H1 (cell line): ENCODE measurements around the gene CASQ1. TPM values are rescaled to one million over a fixed set of nuclear protein-coding genes. Genes with fewer than 3 reads are reported as not detected.

Experiments used
- CTCF ChIA-PET: fragments of 300-600 bp; sonication (Branson Sonifier 250); formaldehyde crosslinking; loops from one replicate; lab custom pipeline; 2021; ENCODE audit not compliant: partially characterized antibody; lab: Charles Lee
- POLR2A ChIA-PET: fragments of 300-600 bp; sonication (Branson Sonifier 250); formaldehyde crosslinking; loops from one replicate; lab custom pipeline; 2021; ENCODE audit warnings: inconsistent platforms; ENCODE audit not compliant: partially characterized antibody; lab: Charles Lee
- DNase-seq, 2 experiments: peaks; one replicate each; pipeline versions ENCODE4 v3.0.0 to v3.0.0-alpha.2; 2010 to 2022; ENCODE audit warnings: low spot score in 2 of 2, low read depth in 1 of 2, mixed read lengths in 1 of 2
- FAIRE-seq: peaks from 2 replicates; lab custom pipeline; 2011; peaks lifted over from hg19 to GRCh38; lab: Jason Lieb, UNC
- H2AFZ ChIP-seq: 2 replicates; pipeline ENCODE4 v1.8.1; 2012; ENCODE audit warnings: low read length, inconsistent platforms
- H2AK5ac ChIP-seq: 2 replicates; pipeline ENCODE4 v1.6.1; 2013; ENCODE audit warnings: low read depth, low read length
- H2BK120ac ChIP-seq: replicated peaks from 2 replicates; pipeline ENCODE3; 2013; ENCODE audit warnings: low read depth, low read length, inconsistent platforms
- H2BK12ac ChIP-seq: 2 replicates; pipeline ENCODE4 v1.6.1; 2013; ENCODE audit warnings: low read depth, low read length
- H2BK15ac ChIP-seq: 2 replicates; pipeline ENCODE4 v1.6.1; 2013; ENCODE audit warnings: low read length
- H2BK20ac ChIP-seq: 2 replicates; pipeline ENCODE4 v1.6.1; 2013; ENCODE audit warnings: low read length
- H2BK5ac ChIP-seq: 2 replicates; pipeline ENCODE4 v1.6.1; 2013; ENCODE audit warnings: low read depth, low read length
- H3K14ac ChIP-seq: 2 replicates; pipeline ENCODE4 v1.6.1; 2013; ENCODE audit warnings: inconsistent platforms; ENCODE audit not compliant: insufficient read length
- H3K18ac ChIP-seq: 2 replicates; pipeline ENCODE4 v1.6.1; 2013; ENCODE audit warnings: low read length; ENCODE audit errors: extremely low read depth
- H3K23ac ChIP-seq: 2 replicates; pipeline ENCODE4 v1.6.1; 2013; ENCODE audit warnings: inconsistent platforms; ENCODE audit not compliant: insufficient read length
- H3K23me2 ChIP-seq: 2 replicates; pipeline ENCODE4 v1.6.1; 2013; ENCODE audit warnings: low read depth, low read length
- H3K27ac ChIP-seq: 2 replicates; pipeline ENCODE4 v1.6.1; 2011; ENCODE audit warnings: low read depth, low read length, inconsistent platforms
- H3K27me3 ChIP-seq, 4 experiments: replicated peaks in 1 of 4; 1 replicate in 1 of 4; 2 replicates in 3 of 4; pipeline versions ENCODE4 v1.6.1 to v1.8.1; 2011 to 2013; ENCODE audit warnings: low read length in 3 of 4, mild to moderate bottlenecking in 3 of 4, inconsistent platforms in 2 of 4, mixed read lengths in 2 of 4, moderate library complexity in 1 of 4; ENCODE audit not compliant: control insufficient read depth in 3 of 4, insufficient read depth in 3 of 4; ENCODE audit errors: extremely low read depth in 1 of 4
- H3K36me3 ChIP-seq, 4 experiments: 2 replicates each; pipeline versions ENCODE4 v1.6.1 to v1.8.1; 2011 to 2013; ENCODE audit warnings: mild to moderate bottlenecking in 4 of 4, low read length in 3 of 4, moderate library complexity in 2 of 4, control low read depth in 1 of 4, inconsistent platforms in 1 of 4; ENCODE audit not compliant: insufficient read depth in 4 of 4, control insufficient read depth in 2 of 4
- H3K4ac ChIP-seq: replicated peaks from 2 replicates; pipeline ENCODE3; 2013; ENCODE audit warnings: low read length, low read depth, mixed read lengths, inconsistent platforms; ENCODE audit not compliant: insufficient read length
- H3K4me1 ChIP-seq, 4 experiments: replicated peaks in 1 of 4; 1 replicate in 1 of 4; 2 replicates in 3 of 4; pipeline versions ENCODE4 v1.6.1 to v1.8.1; 2011 to 2013; ENCODE audit warnings: low read length in 3 of 4, inconsistent platforms in 2 of 4, mixed read lengths in 1 of 4; ENCODE audit not compliant: insufficient read depth in 4 of 4, control insufficient read depth in 3 of 4
- H3K4me2 ChIP-seq, 2 experiments: 2 replicates each; pipeline versions ENCODE4 v1.6.1 to v1.8.1; 2011 to 2013; ENCODE audit warnings: low read depth in 2 of 2, low read length in 2 of 2, control low read depth in 1 of 2, inconsistent platforms in 1 of 2, mild to moderate bottlenecking in 1 of 2; ENCODE audit not compliant: insufficient read depth in 1 of 2
- H3K4me3 ChIP-seq, 4 experiments: fragments of 200-600, 300-600 bp in 1 of 4; sonication (generic), shearing (Covaris generic), sonication (Bioruptor Twin) in 1 of 4; 2 replicates each; pipeline versions ENCODE4 v1.5.1 to v1.8.1; 2011 to 2016; ENCODE audit warnings: low read length in 4 of 4, low read depth in 3 of 4, control low read depth in 2 of 4, inconsistent platforms in 2 of 4, mild to moderate bottlenecking in 2 of 4, mixed read lengths in 1 of 4, moderate library complexity in 1 of 4; ENCODE audit not compliant: insufficient read depth in 2 of 4; ENCODE audit errors: extremely low read depth in 1 of 4
- H3K56ac ChIP-seq: replicated peaks from 2 replicates; pipeline ENCODE3; 2013; ENCODE audit warnings: low read depth, mild to moderate bottlenecking, mixed read lengths, low read length, inconsistent platforms; ENCODE audit not compliant: insufficient read length
- H3K79me1 ChIP-seq: 2 replicates; pipeline ENCODE4 v1.6.1; 2013; ENCODE audit warnings: low read depth, low read length, control low read depth
- H3K79me2 ChIP-seq, 2 experiments: 2 replicates each; pipeline versions ENCODE4 v1.6.1 to v1.8.1; 2012 to 2013; ENCODE audit warnings: low read length in 2 of 2, mild to moderate bottlenecking in 2 of 2, inconsistent platforms in 1 of 2; ENCODE audit not compliant: insufficient read depth in 2 of 2, control insufficient read depth in 1 of 2
- H3K9ac ChIP-seq, 4 experiments: replicated peaks in 1 of 4; 1 replicate in 1 of 4; 2 replicates in 3 of 4; pipeline versions ENCODE4 v1.6.1 to v1.8.1; 2011 to 2013; ENCODE audit warnings: low read depth in 3 of 4, low read length in 3 of 4, control low read depth in 2 of 4, mild to moderate bottlenecking in 2 of 4, moderate library complexity in 2 of 4, inconsistent platforms in 1 of 4; ENCODE audit errors: extremely low read depth in 1 of 4
- H3K9me3 ChIP-seq, 2 experiments: 2 replicates each; pipeline versions ENCODE4 v1.6.1 to v1.8.1; 2012 to 2013; ENCODE audit warnings: mild to moderate bottlenecking in 2 of 2, moderate library complexity in 2 of 2, control low read depth in 1 of 2, inconsistent platforms in 1 of 2, low read depth in 1 of 2, low read length in 1 of 2, mixed read lengths in 1 of 2; ENCODE audit not compliant: insufficient read depth in 2 of 2
- H4K20me1 ChIP-seq, 2 experiments: replicated peaks in 1 of 2; 2 replicates each; pipeline versions ENCODE3 to v1.8.1; 2011 to 2013; ENCODE audit warnings: inconsistent platforms in 2 of 2, low read length in 2 of 2, mild to moderate bottlenecking in 1 of 2; ENCODE audit not compliant: insufficient read depth in 2 of 2, control insufficient read depth in 1 of 2
- H4K5ac ChIP-seq: 2 replicates; pipeline ENCODE4 v1.6.1; 2013; ENCODE audit warnings: low read length, low read depth, mixed read lengths, inconsistent platforms; ENCODE audit not compliant: insufficient read length
- H4K8ac ChIP-seq: 2 replicates; pipeline ENCODE4 v1.8.0; 2013; ENCODE audit warnings: mild to moderate bottlenecking, moderate library complexity, low read length, inconsistent platforms; ENCODE audit not compliant: insufficient read depth; ENCODE audit errors: extremely low read depth
- H4K91ac ChIP-seq: replicated peaks from 2 replicates; pipeline ENCODE3; 2013; ENCODE audit warnings: low read length, mixed read lengths, inconsistent platforms; ENCODE audit not compliant: insufficient read length
- KDM1A ChIP-seq: fragments of 200-600, 300-600 bp; sonication (generic); IDR thresholded peaks from 2 replicates; pipeline ENCODE4 v1.7.1; 2016; ENCODE audit warnings: mild to moderate bottlenecking, low read length, borderline replicate concordance
- POLR2A ChIP-seq, 2 experiments: IDR thresholded peaks; 1 replicate in 1 of 2; 2 replicates in 1 of 2; pipeline ENCODE4 v1.6.1; 2011; ENCODE audit warnings: low read depth in 2 of 2, low read length in 2 of 2, mild to moderate bottlenecking in 2 of 2; ENCODE audit errors: control extremely low read depth in 1 of 2
- RAD21 ChIP-seq, 2 experiments: IDR thresholded peaks in 1 of 2; conservative IDR thresholded peaks in 1 of 2; 2 replicates each; pipeline ENCODE4 v1.6.1; 2011; ENCODE audit warnings: low read depth in 2 of 2, low read length in 2 of 2, improper control_type of control experiment in 1 of 2, inconsistent platforms in 1 of 2, mild to moderate bottlenecking in 1 of 2, moderate library complexity in 1 of 2
- SIX5 ChIP-seq: IDR thresholded peaks from 2 replicates; pipeline ENCODE4 v1.6.1; 2011; ENCODE audit warnings: mild to moderate bottlenecking, low read depth, low read length
- WGBS, 2 experiments: shearing (Covaris generic) in 1 of 2; methylation state at CpG; one replicate each; pipeline versions ENCODE4 v1.1.6 to v1.1.7; 2013 to 2015; ENCODE audit warnings: low lambda C conversion rate in 2 of 2, mixed read lengths in 2 of 2, inconsistent platforms in 1 of 2, low coverage in 1 of 2, missing lambda C conversion rate in 1 of 2; ENCODE audit not compliant: insufficient replicate concordance in 2 of 2, insufficient coverage in 1 of 2, insufficient read length in 1 of 2; ENCODE audit errors: extremely low coverage in 1 of 2, missing lambda C conversion rate in 1 of 2; 5-methylcytosine and 5-hydroxymethylcytosine counted together
- polyA plus RNA-seq, 7 experiments: library from polyadenylated mRNA; depleted of rRNA in 3 of 7; stranded (reverse) in 5 of 7; unstranded in 2 of 7; fragments of >200 nt in 5 of 7; fragments of 200-250 nt in 2 of 7; gene quantifications; 1 replicate in 5 of 7; 2 replicates in 1 of 7; 4 replicates in 1 of 7; pipeline versions ENCODE4 v1.2.1 to v1.2.3, GENCODE V29; 2011 to 2013; ENCODE audit warnings: missing spikeins in 2 of 7, mixed read lengths in 2 of 7
- total RNA-seq: library from RNA; stranded (reverse); fragmentation: NEBNext Ultra II Directional; extraction: Animal tissue kit (Norgen Biotek cat#: 25700); gene quantifications from 2 replicates; pipeline ENCODE4 v1.2.1, GENCODE V29; 2021

Gene CASQ1
- total and polyA plus RNA-seq, 2 of the 8 experiments (the other 6 are each of a cell fraction or from before 2014, with no cell fraction given), result 0.80 to 1.3 TPM

DNA sequence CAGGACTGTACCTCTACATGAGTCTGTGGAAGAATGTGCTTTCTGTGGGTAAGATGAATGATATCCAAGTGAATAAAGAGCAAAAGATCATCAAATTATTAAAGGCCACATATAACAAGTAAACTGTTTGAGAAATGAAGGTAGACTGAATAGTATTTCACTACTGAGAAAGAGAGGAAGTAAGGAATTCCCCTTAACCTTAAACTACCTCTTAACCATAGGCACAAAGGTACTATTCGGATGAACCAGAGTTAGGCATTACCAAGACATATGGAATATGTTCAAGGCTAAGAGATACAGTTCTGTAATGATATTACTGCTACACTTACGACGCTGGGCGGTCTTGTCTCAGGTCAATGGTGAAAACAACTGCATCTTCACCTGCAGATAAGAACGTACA lies 46.4 kb downstream of the CASQ1 start:
- no peak overlapping the region for H3K27ac ChIP-seq
- WGBS, 2 experiments, result 90% methylated on average over 5 of the region's 5 CpGs; no CpG with 5 or more reads in 1 of the 2 experiments
- H4K91ac ChIP-seq, result no peak overlapping the region
- H4K5ac ChIP-seq, result no peak overlapping the region
- H4K20me1 ChIP-seq, result peaks cover 2 to 3% of the 10 kb centered on the region in 2 experiments
- no peak overlapping the region for H3K4me3 ChIP-seq
- no peak overlapping the region for H3K14ac ChIP-seq
- H3K4me1 ChIP-seq, result no peaks in the 10 kb centered on the region
- H2AFZ ChIP-seq, result no peak overlapping the region
- H3K9ac ChIP-seq, result no peak overlapping the region
- H3K36me3 ChIP-seq, result peaks cover 11 to 63% (median 48%) of the 10 kb centered on the region in 4 experiments
- no peak overlapping the region for H3K4me2 ChIP-seq
- no peak overlapping the region for H2BK15ac ChIP-seq
- no peak for FAIRE-seq
- no peak overlapping the region for H3K18ac ChIP-seq
- no peaks in the 10 kb centered on the region for H3K9me3 ChIP-seq
- no peak overlapping the region for H2BK20ac ChIP-seq
- H3K79me2 ChIP-seq, result no peaks in the 10 kb centered on the region
- no peak overlapping the region for H3K56ac ChIP-seq
- no peak overlapping the region for H3K23ac ChIP-seq
- TF ChIP-seq SIX5, result no peak
- no peak for TF ChIP-seq POLR2A (IDR thresholded peaks at IDR 0.05; ENCODE audit: control extremely low read depth in 1 of 2, low read depth in 2 of 2, low read length in 2 of 2)
- TF ChIP-seq KDM1A, result no peak
- no peak for TF ChIP-seq RAD21 (IDR thresholded peaks at IDR 0.05 in 1 of 2, conservative IDR thresholded peaks at IDR 0.05 in 1 of 2; ENCODE audit: low read depth in 2 of 2, low read length in 2 of 2)
- no peak for DNase-seq
- H3K79me1 ChIP-seq, result no peaks in the 10 kb centered on the region
- no peak overlapping the region for H2BK5ac ChIP-seq
- POLR2A ChIA-PET, result no interaction called here
- no peak overlapping the region for H2BK120ac ChIP-seq
- H3K4ac ChIP-seq, result no peak overlapping the region
- H3K23me2 ChIP-seq, result no peaks in the 10 kb centered on the region
- H4K8ac ChIP-seq, result no peak overlapping the region
- H2AK5ac ChIP-seq, result no peak overlapping the region
- CTCF ChIA-PET, result interaction anchor here (0.7 kb wide), 1 partner anchor 10 kb away, joined by 3 read pairs; no protein-coding TSS in a partner anchor
- H3K27me3 ChIP-seq, result no peaks in the 10 kb centered on the region
- no peak overlapping the region for H2BK12ac ChIP-seq
